ENCODE results near the gene TSPAN11. TPM values are rescaled to one million over a fixed set of nuclear protein-coding genes. Genes with fewer than 3 reads are reported as not detected.

TSPAN11 gene
- total RNA-seq, 1 experiment from 2014 or later, result 4.6 TPM

DNA sequence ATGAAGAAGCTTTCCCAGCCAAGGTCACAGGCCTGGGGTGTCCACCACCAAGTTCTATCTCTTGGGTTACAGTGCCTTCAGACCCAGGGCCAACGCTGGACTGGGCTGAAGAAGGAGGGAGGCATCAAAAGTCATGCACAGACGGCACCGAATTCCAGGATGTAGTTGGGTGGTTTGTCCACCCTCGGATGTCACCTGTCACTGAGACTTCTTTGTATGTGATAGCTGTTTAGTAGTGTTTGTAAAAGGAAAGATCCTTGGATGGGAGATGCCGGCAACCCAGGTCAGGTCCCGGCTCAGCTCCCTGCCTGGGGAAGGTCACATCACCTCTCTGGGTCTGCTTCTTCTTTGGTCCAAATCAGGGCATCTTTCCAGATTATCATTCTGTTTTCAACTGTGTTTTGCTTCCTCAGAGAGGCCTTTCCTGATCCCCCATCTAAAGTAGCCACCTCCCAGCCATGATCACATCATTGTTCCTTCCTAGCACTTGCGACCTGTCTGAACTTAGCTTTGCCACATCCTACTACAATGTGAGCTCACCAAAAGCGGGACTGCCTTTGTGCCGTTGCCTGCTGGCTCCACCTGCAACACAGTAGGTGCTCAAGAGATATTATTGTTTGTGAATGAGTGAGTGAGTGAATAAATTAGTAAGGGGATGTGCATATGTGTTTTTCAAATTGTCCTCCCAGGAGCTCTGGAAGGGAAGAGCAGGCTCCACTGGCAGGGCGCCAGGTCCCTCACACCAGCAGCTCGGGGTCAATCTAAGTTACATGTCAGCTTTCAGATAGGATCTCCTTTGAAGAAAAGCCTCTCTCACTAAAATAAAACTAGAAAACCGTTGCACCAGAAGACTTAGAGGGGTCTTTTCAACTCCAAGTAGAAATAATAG, 2.1 kb downstream of the TSPAN11 start:
- TF ChIP-seq, protein P1, sequence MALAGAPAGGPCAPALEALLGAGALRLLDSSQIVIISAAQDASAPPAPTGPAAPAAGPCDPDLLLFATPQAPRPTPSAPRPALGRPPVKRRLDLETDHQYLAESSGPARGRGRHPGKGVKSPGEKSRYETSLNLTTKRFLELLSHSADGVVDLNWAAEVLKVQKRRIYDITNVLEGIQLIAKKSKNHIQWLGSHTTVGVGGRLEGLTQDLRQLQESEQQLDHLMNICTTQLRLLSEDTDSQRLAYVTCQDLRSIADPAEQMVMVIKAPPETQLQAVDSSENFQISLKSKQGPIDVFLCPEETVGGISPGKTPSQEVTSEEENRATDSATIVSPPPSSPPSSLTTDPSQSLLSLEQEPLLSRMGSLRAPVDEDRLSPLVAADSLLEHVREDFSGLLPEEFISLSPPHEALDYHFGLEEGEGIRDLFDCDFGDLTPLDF (CRISPR knock-in tag; IDR thresholded peaks at IDR 0.05), result no peak
- TF ChIP-seq, protein P2, sequence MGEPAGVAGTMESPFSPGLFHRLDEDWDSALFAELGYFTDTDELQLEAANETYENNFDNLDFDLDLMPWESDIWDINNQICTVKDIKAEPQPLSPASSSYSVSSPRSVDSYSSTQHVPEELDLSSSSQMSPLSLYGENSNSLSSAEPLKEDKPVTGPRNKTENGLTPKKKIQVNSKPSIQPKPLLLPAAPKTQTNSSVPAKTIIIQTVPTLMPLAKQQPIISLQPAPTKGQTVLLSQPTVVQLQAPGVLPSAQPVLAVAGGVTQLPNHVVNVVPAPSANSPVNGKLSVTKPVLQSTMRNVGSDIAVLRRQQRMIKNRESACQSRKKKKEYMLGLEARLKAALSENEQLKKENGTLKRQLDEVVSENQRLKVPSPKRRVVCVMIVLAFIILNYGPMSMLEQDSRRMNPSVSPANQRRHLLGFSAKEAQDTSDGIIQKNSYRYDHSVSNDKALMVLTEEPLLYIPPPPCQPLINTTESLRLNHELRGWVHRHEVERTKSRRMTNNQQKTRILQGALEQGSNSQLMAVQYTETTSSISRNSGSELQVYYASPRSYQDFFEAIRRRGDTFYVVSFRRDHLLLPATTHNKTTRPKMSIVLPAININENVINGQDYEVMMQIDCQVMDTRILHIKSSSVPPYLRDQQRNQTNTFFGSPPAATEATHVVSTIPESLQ (CRISPR knock-in tag; IDR thresholded peaks at IDR 0.05), result no peak
- TF ChIP-seq TEAD4 (CRISPR knock-in tag; IDR thresholded peaks at IDR 0.05) (no peak), NFATC4 (CRISPR knock-in tag; IDR thresholded peaks at IDR 0.05) (no peak), CBFB (CRISPR knock-in tag; IDR thresholded peaks at IDR 0.05; ENCODE audit: low read depth) (no peak), SMAD3 (CRISPR knock-in tag; IDR thresholded peaks at IDR 0.05; ENCODE audit: borderline replicate concordance) (no peak), ZNF317 (CRISPR knock-in tag; IDR thresholded peaks at IDR 0.05; ENCODE audit: borderline replicate concordance, low read depth) (no peak), ZNF671 (CRISPR knock-in tag; IDR thresholded peaks at IDR 0.05) (no peak), NFE2L1 (CRISPR knock-in tag; IDR thresholded peaks at IDR 0.05) (no peak), IRF2 (CRISPR knock-in tag; IDR thresholded peaks at IDR 0.05; ENCODE audit: borderline replicate concordance, low read depth) (no peak), TEAD1 (CRISPR knock-in tag; IDR thresholded peaks at IDR 0.05) (no peak)
- TF ChIP-seq, protein P3, sequence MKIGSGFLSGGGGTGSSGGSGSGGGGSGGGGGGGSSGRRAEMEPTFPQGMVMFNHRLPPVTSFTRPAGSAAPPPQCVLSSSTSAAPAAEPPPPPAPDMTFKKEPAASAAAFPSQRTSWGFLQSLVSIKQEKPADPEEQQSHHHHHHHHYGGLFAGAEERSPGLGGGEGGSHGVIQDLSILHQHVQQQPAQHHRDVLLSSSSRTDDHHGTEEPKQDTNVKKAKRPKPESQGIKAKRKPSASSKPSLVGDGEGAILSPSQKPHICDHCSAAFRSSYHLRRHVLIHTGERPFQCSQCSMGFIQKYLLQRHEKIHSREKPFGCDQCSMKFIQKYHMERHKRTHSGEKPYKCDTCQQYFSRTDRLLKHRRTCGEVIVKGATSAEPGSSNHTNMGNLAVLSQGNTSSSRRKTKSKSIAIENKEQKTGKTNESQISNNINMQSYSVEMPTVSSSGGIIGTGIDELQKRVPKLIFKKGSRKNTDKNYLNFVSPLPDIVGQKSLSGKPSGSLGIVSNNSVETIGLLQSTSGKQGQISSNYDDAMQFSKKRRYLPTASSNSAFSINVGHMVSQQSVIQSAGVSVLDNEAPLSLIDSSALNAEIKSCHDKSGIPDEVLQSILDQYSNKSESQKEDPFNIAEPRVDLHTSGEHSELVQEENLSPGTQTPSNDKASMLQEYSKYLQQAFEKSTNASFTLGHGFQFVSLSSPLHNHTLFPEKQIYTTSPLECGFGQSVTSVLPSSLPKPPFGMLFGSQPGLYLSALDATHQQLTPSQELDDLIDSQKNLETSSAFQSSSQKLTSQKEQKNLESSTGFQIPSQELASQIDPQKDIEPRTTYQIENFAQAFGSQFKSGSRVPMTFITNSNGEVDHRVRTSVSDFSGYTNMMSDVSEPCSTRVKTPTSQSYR (CRISPR knock-in tag; IDR thresholded peaks at IDR 0.05), result no peak
- TF ChIP-seq, protein P4, sequence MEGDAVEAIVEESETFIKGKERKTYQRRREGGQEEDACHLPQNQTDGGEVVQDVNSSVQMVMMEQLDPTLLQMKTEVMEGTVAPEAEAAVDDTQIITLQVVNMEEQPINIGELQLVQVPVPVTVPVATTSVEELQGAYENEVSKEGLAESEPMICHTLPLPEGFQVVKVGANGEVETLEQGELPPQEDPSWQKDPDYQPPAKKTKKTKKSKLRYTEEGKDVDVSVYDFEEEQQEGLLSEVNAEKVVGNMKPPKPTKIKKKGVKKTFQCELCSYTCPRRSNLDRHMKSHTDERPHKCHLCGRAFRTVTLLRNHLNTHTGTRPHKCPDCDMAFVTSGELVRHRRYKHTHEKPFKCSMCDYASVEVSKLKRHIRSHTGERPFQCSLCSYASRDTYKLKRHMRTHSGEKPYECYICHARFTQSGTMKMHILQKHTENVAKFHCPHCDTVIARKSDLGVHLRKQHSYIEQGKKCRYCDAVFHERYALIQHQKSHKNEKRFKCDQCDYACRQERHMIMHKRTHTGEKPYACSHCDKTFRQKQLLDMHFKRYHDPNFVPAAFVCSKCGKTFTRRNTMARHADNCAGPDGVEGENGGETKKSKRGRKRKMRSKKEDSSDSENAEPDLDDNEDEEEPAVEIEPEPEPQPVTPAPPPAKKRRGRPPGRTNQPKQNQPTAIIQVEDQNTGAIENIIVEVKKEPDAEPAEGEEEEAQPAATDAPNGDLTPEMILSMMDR (IDR thresholded peaks at IDR 0.05), result no peak
- TF ChIP-seq, protein P5, sequence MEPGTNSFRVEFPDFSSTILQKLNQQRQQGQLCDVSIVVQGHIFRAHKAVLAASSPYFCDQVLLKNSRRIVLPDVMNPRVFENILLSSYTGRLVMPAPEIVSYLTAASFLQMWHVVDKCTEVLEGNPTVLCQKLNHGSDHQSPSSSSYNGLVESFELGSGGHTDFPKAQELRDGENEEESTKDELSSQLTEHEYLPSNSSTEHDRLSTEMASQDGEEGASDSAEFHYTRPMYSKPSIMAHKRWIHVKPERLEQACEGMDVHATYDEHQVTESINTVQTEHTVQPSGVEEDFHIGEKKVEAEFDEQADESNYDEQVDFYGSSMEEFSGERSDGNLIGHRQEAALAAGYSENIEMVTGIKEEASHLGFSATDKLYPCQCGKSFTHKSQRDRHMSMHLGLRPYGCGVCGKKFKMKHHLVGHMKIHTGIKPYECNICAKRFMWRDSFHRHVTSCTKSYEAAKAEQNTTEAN (CRISPR knock-in tag; IDR thresholded peaks at IDR 0.05), result no peak
- TF ChIP-seq, protein P6, sequence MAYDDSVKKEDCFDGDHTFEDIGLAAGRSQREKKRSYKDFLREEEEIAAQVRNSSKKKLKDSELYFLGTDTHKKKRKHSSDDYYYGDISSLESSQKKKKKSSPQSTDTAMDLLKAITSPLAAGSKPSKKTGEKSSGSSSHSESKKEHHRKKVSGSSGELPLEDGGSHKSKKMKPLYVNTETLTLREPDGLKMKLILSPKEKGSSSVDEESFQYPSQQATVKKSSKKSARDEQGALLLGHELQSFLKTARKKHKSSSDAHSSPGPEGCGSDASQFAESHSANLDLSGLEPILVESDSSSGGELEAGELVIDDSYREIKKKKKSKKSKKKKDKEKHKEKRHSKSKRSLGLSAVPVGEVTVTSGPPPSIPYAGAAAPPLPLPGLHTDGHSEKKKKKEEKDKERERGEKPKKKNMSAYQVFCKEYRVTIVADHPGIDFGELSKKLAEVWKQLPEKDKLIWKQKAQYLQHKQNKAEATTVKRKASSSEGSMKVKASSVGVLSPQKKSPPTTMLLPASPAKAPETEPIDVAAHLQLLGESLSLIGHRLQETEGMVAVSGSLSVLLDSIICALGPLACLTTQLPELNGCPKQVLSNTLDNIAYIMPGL (CRISPR knock-in tag; IDR thresholded peaks at IDR 0.05), result no peak
- TF ChIP-seq, protein P7, sequence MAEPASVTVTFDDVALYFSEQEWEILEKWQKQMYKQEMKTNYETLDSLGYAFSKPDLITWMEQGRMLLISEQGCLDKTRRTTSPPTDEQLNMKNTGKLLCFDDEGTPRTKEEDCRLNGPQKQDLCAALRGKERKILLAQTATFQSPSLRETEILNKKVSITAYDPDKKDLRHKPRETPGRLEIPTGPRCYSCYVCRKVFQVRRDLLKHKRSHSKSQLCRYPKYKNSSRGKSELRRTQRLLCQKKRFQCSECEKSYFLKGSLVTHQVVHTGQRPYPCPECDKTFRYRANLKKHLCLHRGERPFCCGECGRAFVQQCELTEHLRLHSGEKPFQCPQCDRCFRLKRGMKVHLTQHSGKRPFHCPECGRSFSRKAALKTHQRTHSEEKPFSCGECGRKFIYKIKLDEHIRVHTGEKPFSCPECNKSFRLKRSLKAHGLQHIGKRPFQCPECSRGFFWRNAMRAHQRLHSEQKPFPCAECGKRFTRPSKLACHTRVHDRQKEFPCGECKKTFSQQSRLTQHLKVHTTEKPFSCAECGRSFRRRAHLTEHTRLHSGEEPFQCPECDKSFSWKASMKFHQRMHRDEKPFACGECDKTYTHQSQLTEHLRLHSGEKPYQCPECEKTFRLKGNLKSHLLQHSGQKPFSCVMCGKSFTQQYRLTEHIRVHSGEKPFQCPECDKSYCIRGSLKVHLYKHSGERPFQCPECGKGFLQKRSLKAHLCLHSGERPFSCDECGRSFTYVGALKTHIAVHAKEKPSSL (CRISPR knock-in tag; conservative IDR thresholded peaks at IDR 0.05), result no peak
- ATAC-seq (no peak), DNase-seq (ENCODE audit: low spot score) (no peak)
- Mint-ChIP-seq H3K9me3 (no peaks in the 10 kb centered on the region), H3K27ac (no peak overlapping the region), H3K27me3 (ENCODE audit: low read depth) (peaks cover 42% of the 10 kb centered on the region), H3K4me3 (no peak overlapping the region), H3K36me3 (peaks cover 3% of the 10 kb centered on the region; the same call in 1 of the 2 replicates), H3K4me1 (peaks cover 45% of the 10 kb centered on the region)
- ChIA-PET CTCF (interaction anchor here (1.0 to 1.1 kb wide), 2 partner anchors 45 to 57 kb away, joined by 3 to 4 read pairs; no protein-coding TSS in a partner anchor), POLR2A (no interaction called here)
